NCI-H1092 (cell line): ENCODE results near the gene C3orf20.

Source experiments
- DNase-seq: peaks from one replicate; lab custom pipeline; 2025; lab: John Stamatoyannopoulos, UW

The C3orf20 gene

DNA sequence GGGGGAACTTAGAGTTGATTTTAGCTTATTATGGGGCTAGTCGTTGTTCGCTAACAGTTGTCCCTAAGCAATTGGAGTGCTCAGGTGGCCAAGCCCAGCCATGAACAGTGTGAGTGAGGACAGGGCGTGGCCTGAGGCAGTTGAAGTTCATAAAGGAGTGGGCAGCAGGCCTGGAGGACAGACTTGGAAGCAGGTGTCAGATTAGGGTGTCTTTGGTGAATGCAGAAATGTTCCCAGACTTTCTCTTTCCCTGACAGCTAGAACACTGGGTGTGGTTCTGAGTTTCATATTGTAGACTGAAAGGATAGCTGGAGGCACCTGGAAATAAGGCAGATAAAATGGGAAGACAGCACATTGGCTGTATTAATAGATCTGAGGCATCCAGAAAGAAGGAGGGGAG lies 84.0 kb downstream of the C3orf20 start:
- DNase-seq = no peak

DNA sequence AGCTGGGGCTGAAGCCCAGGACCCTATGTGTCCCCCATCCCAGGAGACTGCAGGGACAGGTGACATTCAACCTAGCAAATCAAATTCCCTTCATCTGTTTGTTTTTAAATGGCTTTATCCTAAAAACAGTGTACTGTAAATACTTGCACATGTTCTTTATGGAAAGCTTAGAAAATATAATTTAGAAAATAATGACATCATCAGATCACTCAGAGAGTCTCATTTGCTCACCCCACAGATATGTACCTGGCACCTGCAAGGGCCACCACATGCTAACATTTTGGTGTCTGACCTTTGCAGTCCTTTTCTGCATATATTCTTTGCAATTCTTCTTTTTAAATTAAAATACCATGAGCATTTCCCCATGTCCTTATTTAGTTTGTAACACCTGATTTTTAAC lies 85.2 kb downstream of the C3orf20 start:
- no peak for DNase-seq

DNA sequence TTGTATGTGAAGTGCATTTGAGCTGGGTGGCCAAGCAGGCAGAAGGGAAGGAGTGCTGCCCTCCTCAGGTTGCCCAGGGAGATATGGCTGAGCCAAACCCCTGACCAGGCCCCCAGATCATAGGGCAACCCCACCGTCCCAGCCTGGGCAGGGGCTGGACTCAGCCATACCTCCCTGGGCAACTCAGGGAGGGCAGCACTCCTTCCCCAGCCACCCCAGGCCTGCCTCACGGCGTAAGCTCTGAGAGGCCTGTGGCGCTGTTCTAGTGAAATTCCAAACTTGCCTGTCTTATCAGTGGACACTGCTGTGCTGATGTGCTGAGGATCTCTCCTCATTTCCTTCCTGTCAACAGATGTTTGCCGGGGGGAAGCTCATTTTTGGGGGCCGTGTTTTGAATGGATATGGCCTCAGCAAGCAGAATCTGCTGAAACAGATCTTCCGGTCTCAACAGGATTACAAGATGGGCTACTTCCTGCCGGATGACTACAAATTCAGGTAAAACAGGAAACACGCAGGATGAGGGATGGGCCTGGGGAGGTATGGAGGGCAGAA lies 86.3 kb downstream of the C3orf20 start:
- no peak for DNase-seq

DNA sequence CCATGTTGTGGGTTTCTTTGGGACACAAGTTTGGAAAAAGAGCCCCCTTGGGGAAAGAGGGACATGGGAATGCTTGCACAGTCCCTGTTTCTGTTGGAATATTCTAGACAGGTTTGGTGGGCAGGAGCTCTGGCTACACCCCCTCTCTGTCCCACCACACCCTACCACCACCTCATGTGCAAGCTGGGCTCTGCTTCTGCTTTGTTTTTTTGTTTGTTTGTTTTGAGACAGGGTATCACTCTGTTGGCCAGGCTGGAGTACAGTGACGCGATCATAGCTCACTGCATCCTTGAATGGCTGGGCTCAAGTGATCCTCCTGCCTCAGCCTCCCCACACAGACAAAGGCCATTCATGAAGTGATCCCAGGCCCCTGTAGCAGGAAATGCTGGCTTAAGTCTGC lies 86.9 kb downstream of the C3orf20 start:
- no peak for DNase-seq

DNA sequence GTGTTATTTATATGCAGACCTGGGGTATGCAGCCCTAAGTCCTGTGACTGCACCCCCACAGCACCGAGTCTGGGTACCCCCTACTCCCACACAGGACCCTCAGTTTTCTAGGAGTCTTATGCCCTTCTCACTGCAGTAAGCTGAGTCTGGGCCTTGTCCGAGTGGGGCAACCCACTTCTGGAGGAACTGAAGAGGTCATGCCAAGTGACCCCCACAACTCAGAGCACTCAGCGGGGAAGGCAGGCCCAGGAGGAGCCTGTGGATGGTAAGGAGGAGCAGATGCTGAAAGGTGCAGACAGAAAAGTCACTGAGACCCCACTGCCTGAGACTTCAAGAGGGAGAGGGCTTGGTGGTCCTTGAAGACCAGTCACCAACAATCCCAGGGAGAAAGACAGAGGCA lies 87.8 kb downstream of the C3orf20 start:
- no peak for DNase-seq

DNA sequence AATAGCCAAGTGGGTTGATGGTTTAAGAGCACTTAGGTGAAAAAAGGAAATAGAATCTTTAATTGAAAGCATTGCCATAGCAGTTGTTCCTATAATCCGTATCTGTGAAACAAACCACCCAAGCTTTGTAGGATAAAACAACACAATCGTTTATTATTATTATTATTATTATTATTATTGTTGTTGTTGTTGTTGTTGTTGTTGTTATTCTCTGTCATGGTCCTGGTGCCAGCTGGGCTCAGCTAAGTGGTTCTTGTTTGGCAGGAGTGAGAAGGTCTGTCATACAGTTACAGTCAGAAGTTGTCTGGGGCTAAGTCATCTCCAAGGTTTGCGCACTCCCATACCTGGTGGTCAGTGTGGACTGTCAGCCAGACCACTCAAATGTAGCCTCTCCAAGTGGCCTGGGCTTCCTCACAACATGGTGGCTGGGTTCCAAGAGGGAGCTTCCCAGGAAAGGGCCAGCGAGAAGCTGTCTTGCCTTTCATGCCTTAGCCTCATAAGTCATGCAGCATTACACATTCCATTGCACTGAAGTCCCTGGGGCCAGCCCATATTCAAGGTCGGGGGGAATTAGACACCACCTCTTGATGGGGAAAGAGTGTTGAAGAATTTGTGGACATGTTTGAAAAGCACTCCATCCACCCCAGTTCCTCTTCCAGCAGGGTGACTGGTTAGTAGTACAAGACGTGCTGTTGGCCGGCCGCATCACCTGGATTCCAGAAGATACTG lies 89.6 kb downstream of the C3orf20 start:
- DNase-seq = no peak

DNA sequence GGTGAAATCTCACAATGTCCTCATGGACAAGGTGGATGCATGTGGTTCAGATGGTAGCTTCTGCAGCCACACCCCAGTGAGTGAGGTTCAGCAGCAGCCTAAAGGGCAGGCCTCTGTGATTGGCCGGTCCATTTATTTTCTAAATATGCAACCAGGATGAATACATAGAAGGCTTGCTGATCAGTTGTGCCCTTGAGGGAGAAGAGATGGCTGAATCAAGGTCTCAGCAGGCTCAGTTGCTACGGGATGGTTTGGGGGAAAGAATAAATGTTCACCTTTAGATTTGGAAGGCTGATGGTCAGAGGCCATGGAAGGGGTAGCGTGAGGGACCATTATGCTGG lies 90.1 kb downstream of the C3orf20 start:
- no peak for DNase-seq

DNA sequence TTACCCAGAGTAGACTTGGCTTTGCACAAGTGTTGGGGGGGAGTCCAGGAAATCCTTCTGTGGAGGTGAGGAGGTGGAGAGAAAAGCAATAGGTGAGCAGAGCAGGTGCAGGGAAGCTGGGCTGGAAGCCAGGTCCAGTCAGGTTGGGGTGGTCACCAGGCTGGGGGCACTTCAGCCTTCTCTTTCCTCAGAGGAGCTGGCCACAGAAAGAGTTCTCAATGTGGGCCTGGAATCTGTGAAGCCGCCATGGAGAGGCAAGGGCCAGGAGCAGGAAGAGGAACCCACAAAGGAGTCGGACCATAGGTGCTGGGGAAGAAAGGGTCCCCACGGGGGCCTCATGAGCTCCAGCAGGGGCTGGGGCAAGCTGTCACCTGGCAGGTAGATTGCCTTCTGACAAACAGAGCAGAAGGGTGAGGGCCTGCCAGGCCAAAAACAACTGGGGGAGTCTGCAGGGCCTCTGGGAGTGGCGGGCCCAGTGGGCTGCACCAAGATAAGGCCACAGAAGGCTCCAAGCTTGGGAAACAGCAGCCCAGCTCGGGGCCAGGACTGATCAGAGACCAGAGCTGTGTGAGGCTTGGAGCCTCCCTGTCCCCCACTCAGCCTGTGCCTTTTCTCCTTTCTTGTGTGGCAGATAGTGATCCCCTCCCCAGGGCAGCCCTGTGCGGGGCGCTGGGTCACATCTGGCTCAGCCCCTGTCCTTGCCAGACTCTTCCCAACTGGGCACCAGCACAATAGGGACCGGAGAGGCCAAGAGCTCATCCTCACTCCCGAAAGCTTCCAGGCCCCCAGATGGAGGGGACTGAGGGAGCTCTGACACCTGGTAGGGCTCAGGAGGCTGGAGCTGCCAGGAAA lies 90.9 kb downstream of the C3orf20 start:
- no peak for DNase-seq

DNA sequence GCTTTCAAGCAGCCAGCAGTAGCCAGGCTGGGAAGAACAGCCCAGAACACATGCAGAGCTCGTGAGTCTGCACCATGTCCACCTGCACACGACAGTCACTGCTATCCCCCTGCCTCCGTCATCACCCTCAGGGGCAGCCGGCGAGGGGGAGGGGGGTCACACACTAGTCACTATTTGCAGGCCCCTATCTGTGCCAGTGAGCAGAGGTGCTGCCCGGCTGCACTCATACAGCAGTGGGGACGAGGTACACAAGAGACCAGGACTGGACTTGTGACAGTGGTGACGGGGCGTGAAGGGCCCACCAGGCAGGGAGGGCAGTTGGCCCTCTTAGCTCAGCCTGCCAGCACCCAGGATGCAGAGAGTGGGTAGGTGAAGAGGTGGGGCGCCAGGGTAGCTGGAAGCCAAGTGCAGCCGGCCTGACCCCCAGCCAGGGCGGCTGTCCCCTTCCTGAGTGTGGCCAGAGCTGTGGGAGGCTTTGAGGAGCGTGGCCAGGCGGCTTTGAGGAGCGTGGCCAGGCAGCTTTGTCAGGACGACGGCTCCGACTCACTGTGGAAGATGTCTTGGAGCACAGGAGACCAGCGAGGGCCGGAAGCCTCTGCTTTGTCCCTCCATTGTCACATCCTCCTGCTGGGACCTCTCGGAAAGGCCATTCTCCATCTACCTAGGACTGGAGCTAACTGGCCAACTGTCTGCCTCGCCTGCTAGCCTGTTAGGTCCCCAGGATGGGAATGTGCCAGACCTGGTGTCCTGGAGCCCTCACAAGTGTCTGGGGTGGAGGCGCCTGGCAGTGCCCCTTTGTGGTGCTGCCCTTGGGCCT lies 91.7 kb downstream of the C3orf20 start:
- DNase-seq = no peak

DNA sequence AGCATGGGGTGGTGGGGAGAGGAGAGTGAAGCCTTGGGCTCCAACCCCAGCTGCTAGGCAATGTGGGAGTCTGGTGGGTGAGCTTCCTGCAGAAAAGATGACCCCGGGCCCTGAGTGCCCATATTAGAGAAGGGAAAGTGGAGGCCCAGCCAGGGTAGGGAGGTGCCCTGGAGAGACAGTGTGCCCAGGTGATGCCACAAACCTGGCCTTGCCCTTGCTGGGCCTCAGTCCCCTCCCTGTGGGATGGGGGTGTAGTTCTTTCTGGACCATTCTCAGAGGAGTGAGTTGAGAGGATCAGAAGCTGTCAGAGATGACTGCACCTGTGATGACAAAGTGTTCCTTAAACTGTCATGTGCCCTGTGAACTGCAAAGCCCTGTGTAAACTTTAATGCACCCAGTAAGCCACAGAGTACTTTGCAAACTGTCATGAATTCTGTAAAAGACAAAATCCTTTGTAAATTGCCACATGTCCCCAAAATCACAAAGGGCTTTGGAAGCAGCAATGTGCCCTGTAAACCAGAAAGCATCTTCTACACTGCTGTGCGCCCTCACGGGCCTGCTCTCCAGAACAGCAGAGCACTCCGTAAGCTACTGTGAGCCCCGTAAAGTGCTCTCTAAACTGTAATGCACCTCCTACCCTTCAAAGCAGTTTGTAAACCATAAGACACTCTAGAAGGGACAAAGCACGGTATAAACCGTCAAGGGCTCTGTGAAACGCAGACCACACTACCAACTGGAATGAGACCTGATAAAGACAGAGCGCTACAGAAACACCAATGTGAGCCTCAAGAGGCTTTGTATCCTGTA lies 92.5 kb downstream of the C3orf20 start:
- DNase-seq = no peak

DNA sequence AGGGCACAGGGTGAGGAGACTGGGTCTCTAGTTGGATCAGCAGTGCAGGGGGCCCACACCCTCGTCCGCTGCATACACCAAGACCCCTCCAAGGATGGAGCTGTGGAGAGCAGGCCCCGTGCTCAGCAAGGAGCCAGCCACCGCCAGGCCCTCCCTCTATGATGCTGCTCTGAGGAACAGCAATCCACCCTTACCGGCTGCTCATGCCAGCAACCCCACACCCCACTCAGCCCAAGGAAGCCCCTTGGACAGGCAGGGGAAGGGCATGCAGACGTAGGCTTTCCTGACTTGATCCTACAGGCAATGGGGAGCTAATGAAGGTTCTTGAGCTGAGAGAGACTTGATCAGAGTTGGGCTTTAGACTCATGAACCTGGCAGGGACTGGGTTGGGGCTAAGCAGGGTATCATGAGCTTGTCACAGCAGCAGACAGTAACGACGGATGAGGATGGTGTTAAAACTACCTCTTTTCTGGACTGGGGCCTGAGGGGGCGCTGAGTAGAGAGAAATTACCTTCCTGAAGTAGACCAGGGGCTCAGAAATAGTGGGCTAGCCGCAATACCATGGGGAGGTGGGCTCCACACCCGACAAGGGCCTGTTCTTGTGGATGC lies 93.3 kb downstream of the C3orf20 start:
- no peak for DNase-seq

DNA sequence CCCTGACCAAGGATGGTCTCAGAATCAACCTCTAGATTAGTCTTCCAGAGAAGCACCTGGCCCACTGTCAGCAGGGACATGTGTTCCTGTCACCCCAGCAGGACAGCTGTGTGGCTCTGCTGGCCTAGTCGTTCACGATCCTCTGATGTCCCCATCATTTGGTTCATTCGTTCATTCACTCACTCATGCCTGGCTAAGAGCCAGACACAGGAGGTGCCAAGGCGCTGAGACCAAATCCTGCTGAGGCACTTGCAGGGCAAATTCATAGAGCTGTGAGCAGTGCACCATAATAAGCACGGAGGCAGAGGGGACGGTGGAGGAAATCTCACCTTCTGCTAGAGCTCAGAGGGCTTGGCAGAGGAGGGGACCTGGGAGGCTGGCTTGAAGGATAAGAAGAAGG lies 93.9 kb downstream of the C3orf20 start:
- DNase-seq = no peak

DNA sequence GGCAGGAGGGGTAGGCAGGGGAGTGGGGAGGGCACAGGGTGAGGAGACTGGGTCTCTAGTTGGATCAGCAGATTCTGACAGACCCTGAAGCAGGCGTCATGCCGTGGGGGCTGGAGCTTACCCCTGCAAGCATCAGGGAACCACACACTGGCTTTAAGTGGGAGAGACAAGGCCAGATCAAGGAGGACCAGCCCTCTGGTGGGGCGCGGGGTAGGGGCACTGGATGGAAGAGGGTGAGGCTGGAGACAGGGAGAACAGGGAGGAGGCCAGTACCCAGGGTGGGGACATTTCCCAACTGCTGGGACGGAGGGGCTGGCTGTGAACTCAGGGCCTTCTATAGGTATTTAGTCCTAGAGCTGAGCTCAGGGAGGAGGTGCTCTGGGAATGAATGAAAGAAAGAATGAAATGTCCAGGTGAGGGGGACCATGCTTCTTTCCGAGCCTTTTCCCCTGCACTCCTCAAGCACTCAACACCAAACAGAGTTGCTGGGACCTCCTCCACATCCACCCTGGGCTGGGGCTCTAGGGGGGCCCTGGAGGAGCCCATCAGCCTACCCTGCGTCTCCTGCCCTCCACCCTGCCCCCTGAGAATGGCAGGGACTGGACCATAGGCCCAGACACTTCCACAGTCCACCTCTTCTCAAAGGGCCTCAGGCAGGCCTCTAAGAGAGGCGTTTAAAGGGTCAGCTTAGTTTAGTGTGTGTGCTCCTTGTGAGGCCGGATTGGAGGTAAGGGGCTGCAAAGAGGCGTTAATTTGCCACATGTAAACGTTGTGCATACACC lies 94.8 kb downstream of the C3orf20 start:
- DNase-seq = no peak

DNA sequence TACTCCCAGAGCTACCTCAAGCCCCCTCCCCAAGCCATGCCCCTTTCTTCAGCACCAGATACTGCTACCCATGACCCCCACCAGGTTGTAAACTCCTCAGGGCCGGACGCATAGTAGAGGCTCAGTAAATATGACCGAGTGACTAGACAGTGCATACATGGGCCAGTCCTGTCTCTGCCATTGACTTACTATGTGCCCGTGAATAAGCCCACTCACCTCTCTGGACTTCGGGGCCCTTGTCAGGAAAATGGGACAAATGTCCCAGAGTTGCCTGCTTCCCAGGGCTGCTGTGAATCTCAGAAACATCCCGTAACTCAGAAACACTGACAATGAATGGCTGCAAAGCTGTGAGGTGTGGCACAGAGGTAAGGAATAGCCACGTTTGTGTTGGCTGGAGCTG lies 95.7 kb downstream of the C3orf20 start:
- DNase-seq = no peak

DNA sequence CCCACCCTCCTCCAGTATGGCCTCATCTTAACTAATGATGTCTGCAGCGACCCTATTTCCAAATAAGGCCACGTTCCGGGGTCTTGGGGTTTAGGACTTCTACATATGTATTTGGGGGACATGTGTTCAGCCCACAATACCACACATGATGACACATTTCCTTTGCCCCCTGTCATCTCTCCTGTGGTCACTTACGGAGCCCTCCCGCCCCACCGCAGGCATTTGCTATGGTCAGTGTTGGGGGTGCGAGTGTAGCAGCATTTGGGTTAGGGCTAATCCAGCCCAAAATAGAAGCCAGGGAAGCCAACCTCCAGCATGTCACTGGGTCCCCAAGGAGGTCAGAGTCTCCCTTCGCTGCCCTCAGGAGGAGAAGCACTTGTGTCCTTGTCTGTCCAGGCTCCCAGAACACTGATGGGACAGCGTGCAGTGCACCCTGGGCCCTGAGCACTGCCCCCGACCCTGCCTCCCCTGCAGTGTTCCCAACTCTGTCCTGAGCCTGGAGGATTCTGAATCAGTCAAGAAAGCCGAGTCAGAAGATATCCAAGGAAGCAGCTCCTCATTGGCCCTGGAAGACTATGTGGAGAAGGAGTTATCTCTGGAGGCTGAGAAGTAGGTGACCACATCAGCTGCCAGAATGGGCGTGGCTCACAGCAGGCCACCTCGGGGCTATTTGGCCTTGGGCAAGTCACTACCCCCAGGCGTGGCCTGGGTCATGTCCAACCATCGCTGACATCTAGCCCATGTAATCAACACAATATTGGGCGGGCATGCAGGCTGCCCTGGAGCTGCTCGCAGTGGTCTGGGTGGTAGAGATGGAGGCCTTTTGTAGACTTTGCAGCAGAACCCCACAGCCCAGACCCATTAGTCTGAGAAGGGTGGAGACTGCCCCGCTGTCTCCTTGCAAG lies 96.9 kb downstream of the C3orf20 start:
- no peak for DNase-seq

DNA sequence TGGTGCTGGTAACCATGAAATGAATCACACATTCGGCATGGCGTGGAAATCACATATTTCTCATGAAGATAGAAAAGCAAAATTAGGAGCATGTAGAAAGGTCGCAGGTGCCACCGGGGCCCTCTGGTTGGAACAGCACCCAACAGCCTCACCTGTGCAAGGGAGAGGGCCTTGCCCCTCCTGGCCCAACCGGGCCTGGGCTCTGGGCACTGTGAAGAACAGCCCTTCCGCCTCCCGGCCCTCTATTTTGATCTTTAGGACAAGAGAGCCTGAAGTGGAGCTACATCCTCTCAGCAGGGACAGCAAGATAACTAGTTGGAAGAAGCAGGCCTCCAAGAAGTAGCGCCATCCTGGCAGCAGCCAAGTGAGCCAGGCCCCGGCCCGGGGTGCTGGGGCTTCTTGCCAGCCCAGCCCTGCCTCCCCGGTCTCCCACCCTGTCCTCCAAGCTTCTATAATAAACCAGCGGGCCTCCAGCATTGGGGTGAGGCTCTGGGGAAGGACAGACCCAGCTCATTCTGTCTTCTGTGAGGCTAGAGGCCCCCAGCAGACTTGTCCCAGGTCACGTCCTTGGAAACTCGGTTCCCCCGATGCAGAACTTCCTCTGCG lies 97.7 kb downstream of the C3orf20 start:
- DNase-seq = no peak

DNA sequence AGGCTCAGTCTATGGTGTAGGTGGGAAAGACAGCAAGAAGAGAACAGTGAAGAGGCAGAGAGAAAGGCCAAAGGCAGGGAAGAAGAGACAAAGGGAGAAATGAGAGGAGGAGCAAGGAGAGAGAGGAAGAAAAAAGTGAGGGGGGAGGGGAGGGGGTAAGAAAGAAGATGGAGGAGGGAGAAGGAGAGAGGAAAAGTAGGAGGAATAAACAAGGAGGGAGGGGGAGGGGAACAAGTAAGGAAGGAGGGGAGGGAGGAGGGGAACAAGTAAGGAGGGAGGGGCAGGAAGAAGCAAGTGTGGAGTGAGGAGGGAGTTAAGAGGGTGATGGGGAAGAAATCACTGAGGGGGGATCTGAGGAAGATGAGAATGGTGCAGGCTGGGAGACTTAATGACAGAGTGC lies 98.3 kb downstream of the C3orf20 start:
- DNase-seq = no peak

DNA sequence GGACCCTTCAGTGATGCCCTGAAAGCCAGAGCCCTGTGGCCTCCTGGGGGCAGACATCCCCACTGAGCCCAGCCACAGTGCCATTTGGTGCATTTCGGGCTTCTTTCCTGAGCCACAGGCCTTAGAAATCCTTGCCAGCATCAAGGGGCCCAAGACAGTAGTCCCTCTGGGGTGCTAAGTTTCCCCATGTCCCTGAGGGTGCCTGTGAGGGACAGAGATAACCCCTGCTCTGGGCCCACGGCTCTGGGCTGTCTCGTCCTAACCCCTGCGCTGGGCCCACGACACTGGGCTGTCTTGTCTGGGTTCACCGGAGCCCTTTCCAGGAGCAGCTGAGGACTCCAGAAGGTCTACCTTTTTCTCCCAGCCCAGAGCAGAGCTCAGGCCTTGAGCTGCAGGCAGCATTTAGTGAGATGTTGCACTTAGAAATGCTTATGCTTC lies 98.8 kb downstream of the C3orf20 start:
- no peak for DNase-seq

DNA sequence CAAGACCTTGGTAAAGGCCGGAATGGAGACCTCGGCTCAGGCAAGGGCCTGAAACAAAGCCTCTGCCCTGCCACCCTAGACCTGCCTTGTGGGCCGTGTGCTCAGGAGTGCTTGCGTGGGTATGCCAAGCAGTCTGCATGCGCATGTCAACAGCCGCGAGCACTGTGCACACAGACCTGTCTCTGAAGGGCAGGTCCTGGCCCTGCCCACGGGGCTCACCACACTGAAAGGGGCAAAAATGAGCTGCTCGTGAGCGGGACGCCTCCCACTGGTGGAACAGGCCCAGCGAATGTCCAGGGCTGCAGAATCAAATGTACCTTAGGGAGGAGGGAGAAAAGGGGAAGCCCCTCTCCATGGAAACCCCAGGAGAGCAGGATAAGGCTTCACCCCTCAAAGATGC lies 99.5 kb downstream of the C3orf20 start:
- no peak for DNase-seq
